Measurements from ENCODE around the gene PTPN3. TPM values are rescaled to one million over a fixed set of nuclear protein-coding genes. Genes with fewer than 3 reads are reported as not detected.

PTPN3 gene
- total RNA-seq, 1 experiment from 2014 or later: 10.4 TPM

- no peak overlapping the region for H3K27ac ChIP-seq (ENCODE audit: low read length)
- in situ Hi-C loops (cut with HindIII; ENCODE audit: low pct_unique_long_range_greater_than_20kb, low sequenced_read_pairs): no loop called here
- no peaks in the 10 kb centered on the region for H3K27me3 ChIP-seq (ENCODE audit: control insufficient read depth, insufficient read depth, low read length)
- H3K9me3 ChIP-seq (ENCODE audit: control insufficient read depth, insufficient read depth, low read depth, low read length): no peaks in the 10 kb centered on the region
- H3K36me3 ChIP-seq (ENCODE audit: control insufficient read depth, insufficient read depth, low read length): 0 out of 2 replicates have a peak, but pooled peaks cover 2% of the 10 kb centered on the region
- TF ChIP-seq TCF7L2 (IDR thresholded peaks at IDR 0.05; ENCODE audit: low read depth, low read length): no peak
- POLR2A ChIA-PET: interaction anchor here (0.5 kb wide), 1 partner anchor 29 kb away, joined by 7 read pairs; no protein-coding TSS in a partner anchor
- H3K4me1 ChIP-seq (ENCODE audit: control insufficient read depth, insufficient read depth, low read length): no peaks in the 10 kb centered on the region
- CTCF ChIA-PET: no interaction called here
- intact Hi-C loops (cut with micrococcal nuclease; ENCODE audit: unreplicated experiment): no loop called here
- BruUV-seq (replicated peaks): no TSS peak
- ATAC-seq (no peak), DNase-seq (ENCODE audit: low read depth, low spot score) (no peak)
- H3K4me3 ChIP-seq (ENCODE audit: low read depth in 2 of 2, low read length in 2 of 2): no peak overlapping the region
Measured at GRCh38 chr9:109419531-109419930, 78.6 kb downstream of the PTPN3 start.

- in situ Hi-C loops (cut with HindIII; ENCODE audit: low pct_unique_long_range_greater_than_20kb, low sequenced_read_pairs): no loop called here
- intact Hi-C loops (cut with micrococcal nuclease; ENCODE audit: unreplicated experiment): no loop called here
- no TSS peak for BruUV-seq (replicated peaks)
- DNase-seq (ENCODE audit: low read depth, low spot score) (no peak), ATAC-seq (no peak)
- H3K36me3 ChIP-seq (ENCODE audit: control insufficient read depth, insufficient read depth, low read length): 0 out of 2 replicates have a peak, but pooled peaks cover 2% of the 10 kb centered on the region
- ChIA-PET POLR2A (interaction anchor here (0.5 kb wide), 1 partner anchor 30 kb away, joined by 7 read pairs; no protein-coding TSS in a partner anchor), CTCF (no interaction called here)
- no peaks in the 10 kb centered on the region for H3K4me1 ChIP-seq (ENCODE audit: control insufficient read depth, insufficient read depth, low read length)
- no peaks in the 10 kb centered on the region for H3K27me3 ChIP-seq (ENCODE audit: control insufficient read depth, insufficient read depth, low read length)
- no peak overlapping the region for H3K4me3 ChIP-seq (ENCODE audit: low read depth in 2 of 2, low read length in 2 of 2)
- TF ChIP-seq REST (IDR thresholded peaks at IDR 0.05; ENCODE audit: insufficient read depth in 1 of 2, low read depth in 2 of 2, low read length in 1 of 2) (no peak), POLR2AphosphoS5 (IDR thresholded peaks at IDR 0.05; ENCODE audit: low read depth, low read length) (no peak), CTCF (IDR thresholded peaks at IDR 0.05) (no peak), SIN3A (IDR thresholded peaks at IDR 0.05; ENCODE audit: borderline replicate concordance, insufficient read depth, low read depth, low read length) (no peak), TCF7L2 (IDR thresholded peaks at IDR 0.05; ENCODE audit: low read depth, low read length) (no peak)
- H3K9me3 ChIP-seq (ENCODE audit: control insufficient read depth, insufficient read depth, low read depth, low read length): no peaks in the 10 kb centered on the region
- H3K27ac ChIP-seq (ENCODE audit: low read length): no peak overlapping the region
Measured at GRCh38 chr9:109418827-109419226, 79.3 kb downstream of the PTPN3 start.

- ChIA-PET POLR2A (no interaction called here), CTCF (no interaction called here)
- no peaks in the 10 kb centered on the region for H3K9me3 ChIP-seq (ENCODE audit: control insufficient read depth, insufficient read depth, low read depth, low read length)
- H3K27me3 ChIP-seq (ENCODE audit: control insufficient read depth, insufficient read depth, low read length): no peaks in the 10 kb centered on the region
- H3K27ac ChIP-seq (ENCODE audit: low read length): no peak overlapping the region
- in situ Hi-C loops (cut with HindIII; ENCODE audit: low pct_unique_long_range_greater_than_20kb, low sequenced_read_pairs) (no loop called here), intact Hi-C loops (cut with micrococcal nuclease; ENCODE audit: unreplicated experiment) (no loop called here)
- TF ChIP-seq SIN3A (IDR thresholded peaks at IDR 0.05; ENCODE audit: borderline replicate concordance, insufficient read depth, low read depth, low read length) (no peak), TCF7L2 (IDR thresholded peaks at IDR 0.05; ENCODE audit: low read depth, low read length) (no peak), CTCF (IDR thresholded peaks at IDR 0.05) (no peak), POLR2AphosphoS5 (IDR thresholded peaks at IDR 0.05; ENCODE audit: low read depth, low read length) (no peak), REST (IDR thresholded peaks at IDR 0.05; ENCODE audit: insufficient read depth in 1 of 2, low read depth in 2 of 2, low read length in 1 of 2) (no peak)
- no peak for ATAC-seq
- H3K4me1 ChIP-seq (ENCODE audit: control insufficient read depth, insufficient read depth, low read length): no peaks in the 10 kb centered on the region
- H3K36me3 ChIP-seq (ENCODE audit: control insufficient read depth, insufficient read depth, low read length): 0 out of 2 replicates have a peak, but pooled peaks cover 2% of the 10 kb centered on the region
- H3K4me3 ChIP-seq (ENCODE audit: low read depth in 2 of 2, low read length in 2 of 2): no peak overlapping the region
- no TSS peak for BruUV-seq (replicated peaks)
- DNase-seq (ENCODE audit: low read depth, low spot score): no peak
Measured at GRCh38 chr9:109417585-109418544, 80.2 kb downstream of the PTPN3 start.
